LHCN-M2 (cell line): ENCODE results near the gene SCAF1. TPM values are rescaled to one million over a fixed set of nuclear protein-coding genes. Genes with fewer than 3 reads are reported as not detected.

Source experiments
- DNase-seq: peaks from one replicate; pipeline ENCODE4 v3.0.0-alpha.2; 2012; ENCODE audit warnings: low read depth
- polyA plus RNA-seq: library from polyadenylated mRNA; unstranded; fragments of >200 nt; gene quantifications from one replicate; pipeline ENCODE4 v1.2.1, GENCODE V29; 2012; ENCODE audit warnings: missing spikeins
- total RNA-seq: library from RNA; depleted of rRNA; stranded (reverse); fragments of >200 nt; gene quantifications from 2 replicates; pipeline ENCODE4 v1.2.3, GENCODE V29; 2014; rRNA removed

Gene SCAF1
- total RNA-seq = 23.9 and 24.8 TPM in 2 replicates
- polyA plus RNA-seq = 44.4 TPM

DNA sequence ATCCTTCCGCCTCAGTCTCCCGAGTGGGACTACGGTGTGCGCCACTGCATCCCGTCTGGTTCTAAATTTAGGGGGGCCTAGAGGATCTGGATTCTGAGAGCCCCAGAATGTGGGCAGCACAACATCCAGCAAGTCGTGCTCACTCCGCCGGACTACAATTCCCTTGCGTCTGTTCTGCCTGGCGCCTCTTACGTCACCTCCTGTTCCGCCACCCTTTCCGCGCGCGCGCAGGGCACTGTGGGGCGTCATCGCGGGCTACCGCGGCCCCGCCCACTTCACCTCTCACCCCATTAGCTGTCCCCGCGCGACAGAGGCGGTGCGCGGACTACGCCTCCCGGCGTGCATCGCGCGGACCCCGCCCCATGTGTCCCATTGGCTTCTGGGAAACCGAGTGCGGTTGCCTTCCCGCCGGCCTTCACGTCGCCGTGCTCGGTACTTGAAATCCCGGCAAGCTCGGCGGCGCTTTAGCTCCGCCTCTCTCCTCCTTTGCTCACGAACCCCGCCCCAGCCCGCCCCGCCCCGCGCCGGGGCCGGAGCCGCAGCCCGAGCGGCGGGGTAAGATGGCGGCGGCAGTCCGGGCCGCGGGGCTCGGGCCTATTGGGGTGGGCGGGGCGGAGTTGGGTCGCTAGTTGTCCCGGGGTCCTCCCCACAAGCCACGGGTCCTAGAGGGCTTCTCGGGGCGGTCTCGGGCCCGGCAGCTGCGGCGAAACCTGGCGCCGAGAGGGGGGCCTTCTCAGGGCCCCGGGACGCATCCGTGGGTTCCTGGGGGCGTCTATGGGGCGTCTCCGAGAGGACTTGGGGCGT, at the start of gene SCAF1:
TSS of gene SCAF1 (plus strand) at position 522 of the 804 bp plus-strand sequence. CDS start 2,818 bp downstream, outside the sequence.
- DNase-seq = peak; percentile 99

DNA sequence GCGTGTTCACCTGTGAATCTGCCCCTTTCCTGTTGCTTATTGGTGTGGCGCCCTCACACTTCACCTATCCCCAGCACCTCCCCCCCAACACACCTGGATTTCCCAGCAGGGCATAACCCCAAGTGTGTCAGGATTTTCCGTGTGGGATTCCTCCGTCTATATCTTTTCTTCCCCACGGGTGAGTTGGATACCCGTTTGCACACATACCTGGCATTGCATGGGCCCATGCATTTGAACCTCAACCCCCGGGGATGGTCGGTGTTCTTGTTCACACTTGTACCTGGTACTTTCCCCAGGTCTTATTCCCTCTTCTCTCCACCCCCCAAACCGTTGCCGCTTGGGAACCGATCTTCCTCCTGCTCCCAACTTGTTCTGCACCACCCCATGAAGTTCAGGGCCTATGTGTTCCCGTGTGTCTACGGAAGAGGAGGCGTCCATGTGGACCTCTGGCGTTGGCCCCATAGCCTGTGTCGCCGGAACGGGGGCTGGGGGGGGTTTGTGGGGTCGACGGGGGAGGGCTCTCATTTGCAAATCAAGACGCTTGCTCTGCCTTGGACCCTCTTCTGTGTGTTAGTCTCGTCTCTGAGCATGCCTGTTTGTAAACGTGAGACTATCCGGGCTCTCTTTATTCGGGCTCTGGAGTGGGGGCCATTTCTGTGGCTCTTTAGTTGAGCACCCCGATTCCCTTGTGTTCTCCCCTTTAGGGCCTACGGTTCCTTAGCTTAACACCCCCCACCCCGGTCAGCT, 49.4 kb upstream of the SCAF1 start:
- DNase-seq = no peak

DNA sequence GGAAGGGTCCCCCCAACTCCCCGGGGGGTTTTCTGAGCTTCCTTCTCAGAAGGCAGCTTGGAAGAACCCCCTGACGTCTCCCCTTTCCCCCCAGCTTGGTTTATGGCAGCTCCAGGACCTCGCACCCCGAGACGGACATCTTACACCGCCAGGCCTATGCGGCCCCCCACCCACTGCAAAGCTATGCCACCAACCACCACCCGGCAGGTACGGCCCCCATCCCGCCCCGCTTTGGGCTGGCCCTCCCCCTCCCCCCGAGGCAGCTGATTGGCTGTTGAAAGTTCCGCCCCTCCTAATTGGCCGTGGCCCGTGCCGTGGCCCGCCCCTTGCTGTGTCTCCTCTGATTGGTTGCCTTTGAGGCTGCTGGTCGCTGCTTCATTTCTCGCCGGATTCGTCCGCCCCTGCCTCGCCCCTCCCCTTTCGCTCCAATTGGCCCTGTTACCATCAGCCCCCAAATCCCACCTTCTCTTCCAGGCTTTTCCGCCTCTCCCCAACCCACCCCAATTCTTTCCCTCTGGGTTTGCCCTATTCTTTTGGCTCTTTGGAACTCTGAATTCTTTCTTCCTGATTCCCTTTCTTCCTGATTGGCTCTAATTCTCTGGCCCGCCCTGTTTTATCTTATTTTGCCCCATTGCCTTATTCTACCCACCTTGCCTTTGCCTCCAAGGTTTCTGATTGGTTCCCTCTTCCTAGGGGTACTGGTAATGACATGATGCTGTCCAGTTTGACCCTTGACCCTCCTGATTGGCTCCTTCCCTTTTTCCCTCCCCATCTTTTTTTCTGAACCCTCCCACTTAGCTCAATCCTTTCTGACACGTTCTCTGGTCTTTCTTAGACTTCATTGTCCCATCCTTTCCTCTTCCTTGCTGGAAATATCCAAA, 48.5 kb upstream of the SCAF1 start:
- peak; percentile 84 for DNase-seq

GRCh38 chr19:49594157-49594992, 47.6 kb upstream of the SCAF1 start:
- DNase-seq = no peak

DNA sequence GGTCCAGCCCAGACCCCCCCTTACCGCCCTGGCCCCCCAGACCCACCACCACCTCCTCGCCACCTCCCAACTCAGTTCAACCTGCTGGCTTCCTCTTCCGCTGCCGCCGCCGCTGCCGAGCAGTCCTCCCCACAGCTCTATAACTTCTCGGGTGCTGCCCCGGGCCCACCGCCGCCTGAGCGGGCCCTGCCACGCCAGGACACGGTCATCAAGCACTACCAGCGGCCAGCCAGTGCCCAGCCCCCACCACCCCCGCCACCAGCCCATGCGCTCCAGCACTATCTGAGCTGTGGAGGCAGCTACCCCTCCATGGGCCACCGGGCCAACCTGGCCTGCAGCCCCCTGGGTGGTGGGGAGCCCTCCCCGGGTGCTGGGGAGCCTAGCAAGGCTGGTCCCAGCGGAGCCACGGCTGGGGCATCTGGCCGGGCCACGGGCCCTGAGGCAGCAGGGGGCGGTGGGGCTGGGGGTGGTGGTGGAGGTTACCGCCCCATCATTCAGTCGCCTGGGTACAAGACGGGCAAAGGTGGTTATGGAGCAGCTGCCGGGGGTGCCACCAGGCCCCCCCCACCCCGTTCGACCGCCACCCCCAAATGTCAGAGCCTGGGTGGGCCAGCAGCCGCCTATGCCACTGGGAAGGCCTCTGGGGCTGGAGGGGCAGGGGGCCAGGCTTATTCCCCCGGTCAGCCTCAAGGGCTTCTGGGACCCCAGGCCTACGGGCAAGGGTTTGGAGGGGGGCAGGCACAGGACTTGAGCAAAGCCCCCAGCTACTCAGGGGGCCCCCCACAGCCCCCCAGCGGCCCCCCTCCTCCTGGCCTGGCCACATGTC, 46.8 kb upstream of the SCAF1 start:
- no peak for DNase-seq

DNA sequence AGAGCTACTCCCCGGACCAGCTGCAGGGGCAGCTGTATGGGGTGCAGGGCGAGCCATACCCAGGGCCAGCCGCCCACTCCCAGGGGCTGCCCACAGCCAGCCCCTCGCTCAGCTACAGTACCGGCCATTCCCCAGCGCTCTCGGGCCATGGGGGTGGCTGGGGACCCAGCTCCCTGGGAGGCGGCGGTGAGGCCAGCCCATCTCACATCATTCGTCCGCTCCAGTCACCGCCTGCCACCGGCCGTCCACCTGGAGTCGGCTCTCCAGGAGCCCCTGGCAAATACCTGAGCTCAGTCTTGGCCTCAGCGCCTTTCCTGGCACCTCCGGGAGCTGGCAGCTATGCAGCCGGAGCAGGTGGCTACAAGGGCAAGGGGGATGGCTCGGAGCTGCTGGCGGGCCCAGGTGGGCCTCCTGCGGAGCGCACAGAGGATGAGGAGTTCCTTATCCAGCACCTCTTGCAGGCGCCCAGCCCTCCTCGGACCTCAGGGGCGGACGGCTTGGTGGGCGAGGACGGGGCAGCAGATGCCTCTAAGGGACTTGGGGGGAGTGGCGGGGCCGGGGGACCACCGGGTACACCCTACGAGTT, 46.1 kb upstream of the SCAF1 start:
- no peak for DNase-seq

GRCh38 chr19:49596407-49596806, 45.6 kb upstream of the SCAF1 start:
- no peak for DNase-seq

DNA sequence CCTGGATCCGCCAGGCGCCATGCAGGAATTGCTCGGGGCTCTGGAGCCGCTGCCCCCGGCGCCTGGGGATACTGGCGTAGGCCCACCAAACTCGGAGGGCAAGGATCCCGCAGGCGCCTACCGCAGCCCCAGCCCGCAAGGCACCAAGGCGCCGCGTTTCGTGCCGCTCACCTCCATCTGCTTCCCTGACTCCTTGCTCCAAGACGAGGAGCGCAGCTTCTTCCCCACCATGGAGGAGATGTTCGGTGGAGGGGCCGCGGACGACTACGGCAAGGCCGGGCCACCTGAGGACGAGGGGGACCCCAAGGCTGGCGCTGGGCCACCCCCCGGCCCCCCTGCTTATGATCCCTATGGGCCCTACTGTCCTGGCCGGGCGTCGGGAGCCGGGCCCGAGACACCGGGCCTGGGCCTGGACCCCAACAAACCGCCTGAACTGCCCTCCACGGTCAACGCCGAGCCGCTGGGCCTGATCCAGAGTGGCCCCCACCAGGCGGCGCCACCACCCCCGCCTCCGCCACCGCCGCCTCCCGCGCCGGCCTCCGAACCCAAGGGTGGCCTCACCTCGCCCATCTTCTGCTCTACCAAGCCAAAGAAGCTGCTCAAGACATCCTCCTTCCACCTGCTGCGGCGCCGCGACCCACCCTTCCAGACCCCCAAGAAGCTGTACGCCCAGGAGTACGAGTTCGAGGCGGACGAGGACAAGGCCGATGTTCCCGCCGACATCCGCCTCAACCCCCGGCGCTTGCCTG, 44.9 kb upstream of the SCAF1 start:
- no peak for DNase-seq

DNA sequence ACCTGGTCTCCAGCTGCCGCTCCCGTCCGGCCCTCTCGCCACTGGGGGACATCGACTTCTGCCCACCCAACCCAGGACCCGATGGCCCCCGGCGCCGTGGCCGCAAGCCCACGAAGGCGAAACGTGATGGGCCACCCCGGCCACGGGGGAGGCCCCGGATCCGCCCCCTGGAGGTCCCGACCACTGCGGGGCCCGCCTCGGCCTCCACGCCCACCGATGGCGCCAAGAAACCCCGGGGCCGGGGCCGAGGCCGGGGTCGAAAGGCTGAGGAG, 44.4 kb upstream of the SCAF1 start:
- no peak for DNase-seq

- DNase-seq = no peak
Measured at GRCh38 chr19:49599378-49600295, 42.4 kb upstream of the SCAF1 start.

GRCh38 chr19:49601482-49602038, 40.4 kb upstream of the SCAF1 start:
- DNase-seq = no peak

- DNase-seq = no peak
Measured at GRCh38 chr19:49602806-49603205, 39.2 kb upstream of the SCAF1 start.

GRCh38 chr19:49605605-49606004, 36.4 kb upstream of the SCAF1 start:
- no peak for DNase-seq

DNA sequence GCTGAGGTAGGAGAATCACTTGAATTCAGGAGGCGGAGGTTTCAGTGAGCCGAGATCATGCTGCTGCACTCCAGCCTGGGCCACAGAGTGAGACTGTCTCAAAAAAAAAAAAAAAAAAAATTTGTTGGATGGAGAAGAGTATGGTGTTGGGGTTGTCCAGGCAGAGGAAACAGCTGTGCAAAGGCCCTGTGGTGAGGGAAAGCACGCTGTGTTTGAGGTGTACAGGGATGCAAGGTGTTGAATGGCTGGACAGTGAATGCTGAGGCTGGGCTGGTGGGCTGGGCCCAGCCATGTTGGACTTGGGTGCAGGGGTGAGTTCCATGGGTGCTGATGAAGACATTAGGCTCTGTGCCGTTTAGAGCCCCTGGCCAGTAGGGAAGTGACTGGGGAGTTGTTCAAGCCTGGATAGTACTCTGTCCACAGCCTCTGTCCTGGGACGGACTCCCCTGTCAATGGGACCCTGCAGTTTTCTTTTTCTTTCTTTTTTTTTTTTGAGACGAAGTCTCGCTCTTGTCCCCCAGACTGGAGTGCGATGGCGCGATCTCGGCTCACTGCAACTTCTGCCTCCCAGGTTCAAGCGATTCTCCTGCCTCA, 32.4 kb upstream of the SCAF1 start:
- DNase-seq = no peak

GRCh38 chr19:49613374-49613773, 28.6 kb upstream of the SCAF1 start:
- peak; percentile 83 for DNase-seq

DNA sequence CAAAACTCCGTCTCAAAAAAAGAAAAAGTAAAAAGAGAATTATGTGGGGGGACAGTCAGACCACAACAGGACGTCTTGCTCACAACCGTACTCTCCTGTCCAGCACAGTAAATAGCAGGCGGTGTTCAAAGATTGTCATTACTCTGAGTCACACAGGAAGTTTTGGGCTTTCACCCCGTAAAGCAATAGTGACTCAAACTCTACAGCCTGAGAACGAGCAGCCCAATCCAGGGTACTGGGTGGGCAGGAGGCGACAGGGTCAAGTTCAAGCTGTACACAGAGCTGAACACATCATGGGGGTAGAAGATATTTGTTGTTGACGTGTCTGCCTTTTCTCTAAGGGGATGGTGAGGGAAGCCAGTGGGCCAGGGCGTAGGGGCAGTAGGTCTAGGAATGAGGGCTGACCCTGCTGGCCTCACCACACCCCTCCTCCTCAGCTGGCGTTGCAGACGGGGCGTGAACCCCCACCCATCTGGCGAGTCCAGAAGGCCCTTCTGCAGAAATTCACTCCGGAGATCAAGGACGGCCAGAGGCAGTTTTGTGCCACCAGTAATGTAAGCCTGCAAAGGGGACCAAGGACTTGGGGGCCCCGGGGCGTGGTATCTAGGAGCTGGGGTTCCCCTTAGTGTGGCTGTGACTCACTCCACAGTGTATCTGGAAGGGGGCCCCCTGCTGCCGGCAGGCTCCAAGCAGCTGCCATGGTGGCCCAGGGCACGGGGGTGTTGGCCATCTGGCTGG, 27.7 kb upstream of the SCAF1 start:
- DNase-seq = peak; percentile 94

DNA sequence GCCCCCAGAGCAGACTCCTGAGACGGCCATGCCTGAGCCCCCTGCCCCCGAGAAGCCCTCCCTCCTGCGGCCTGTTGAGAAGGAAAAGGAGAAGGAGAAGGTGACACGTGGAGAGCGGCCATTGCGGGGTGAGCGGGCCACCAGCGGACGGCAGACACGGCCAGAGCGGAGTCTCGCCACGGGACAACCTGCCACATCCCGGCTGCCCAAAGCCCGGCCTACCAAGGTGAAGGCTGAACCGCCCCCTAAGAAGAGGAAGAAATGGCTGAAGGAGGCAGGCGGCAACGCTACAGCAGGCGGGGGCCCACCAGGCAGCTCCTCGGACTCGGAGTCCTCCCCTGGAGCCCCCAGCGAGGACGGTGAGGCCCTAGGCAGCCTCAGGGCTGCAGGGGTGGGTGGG, 26.1 kb upstream of the SCAF1 start:
- no peak for DNase-seq
